ENCODE results near the gene CLNK.

- TF ChIP-seq CTCF (IDR thresholded peaks at IDR 0.05; ENCODE audit: poor library complexity) (no peak), EZH2phosphoT487 (IDR thresholded peaks at IDR 0.05; ENCODE audit: low read depth, severe bottlenecking, unreplicated experiment) (no peak)
Observed at GRCh38 chr4:10722957-10723356, 38.4 kb upstream of the CLNK start.
